HG02623 (cell line): Measurements from ENCODE around the gene DSTN.

Experiments
- ATAC-seq: cut with Tn5 transposase; IDR thresholded peaks from one replicate; pipeline ENCODE4 v1.9.1; 2021; ENCODE audit warnings: moderate library complexity; ENCODE audit not compliant: unreplicated experiment

DSTN gene

GRCh38 chr20:17636523-17637412 is 66.9 kb downstream of the DSTN start:
- no peak for ATAC-seq

DNA sequence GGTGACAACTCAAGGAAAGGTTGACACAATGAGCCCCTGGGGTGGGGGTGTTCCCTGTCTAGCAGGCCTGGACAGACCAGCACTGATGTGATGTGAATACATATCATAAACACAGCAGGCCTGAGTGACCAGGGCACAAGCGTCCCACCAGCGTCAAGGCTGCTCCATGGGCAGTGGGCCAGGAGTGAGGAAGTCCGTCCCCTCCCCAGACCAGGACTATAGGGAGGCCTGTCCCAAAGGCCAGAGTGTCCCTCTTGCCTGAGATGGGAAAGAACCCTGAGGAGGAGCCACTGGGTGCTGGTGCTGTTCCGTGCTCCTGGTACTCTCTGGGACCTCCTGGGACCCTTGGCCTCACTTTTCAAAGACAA is 67.5 kb downstream of the DSTN start:
- no peak for ATAC-seq

GRCh38 chr20:17637985-17638640 is 68.2 kb downstream of the DSTN start:
- no peak for ATAC-seq

DNA sequence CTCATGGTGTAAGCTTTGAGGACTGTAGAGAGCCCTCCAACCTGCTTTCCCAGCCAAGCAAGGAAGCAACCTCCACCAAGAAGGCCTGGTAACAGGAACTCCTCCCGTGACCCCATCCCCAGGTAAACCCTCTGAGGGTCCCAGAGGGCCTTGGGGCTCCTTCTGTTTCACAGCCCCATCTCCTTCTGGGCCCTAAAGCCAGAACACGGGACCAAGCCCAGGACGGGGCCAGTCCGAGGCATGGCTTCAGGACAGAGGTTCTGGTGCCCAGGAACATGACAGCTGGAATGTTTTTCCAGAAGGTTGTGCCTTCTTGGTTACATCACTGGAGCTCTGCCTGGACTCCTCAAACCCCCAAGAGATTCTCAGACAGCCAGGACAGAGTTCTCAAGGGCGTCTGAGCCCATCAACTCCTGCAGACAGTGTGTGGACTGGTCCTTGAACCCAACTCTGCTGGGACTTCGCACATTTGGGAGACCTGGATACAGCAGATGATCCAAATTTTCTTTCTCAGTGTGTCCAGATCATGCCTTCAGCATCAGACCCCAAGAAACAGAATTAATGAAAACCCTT is 69.0 kb downstream of the DSTN start:
- no peak for ATAC-seq

- no peak for ATAC-seq
Measured at GRCh38 chr20:17640146-17640874, 70.4 kb downstream of the DSTN start.

DNA sequence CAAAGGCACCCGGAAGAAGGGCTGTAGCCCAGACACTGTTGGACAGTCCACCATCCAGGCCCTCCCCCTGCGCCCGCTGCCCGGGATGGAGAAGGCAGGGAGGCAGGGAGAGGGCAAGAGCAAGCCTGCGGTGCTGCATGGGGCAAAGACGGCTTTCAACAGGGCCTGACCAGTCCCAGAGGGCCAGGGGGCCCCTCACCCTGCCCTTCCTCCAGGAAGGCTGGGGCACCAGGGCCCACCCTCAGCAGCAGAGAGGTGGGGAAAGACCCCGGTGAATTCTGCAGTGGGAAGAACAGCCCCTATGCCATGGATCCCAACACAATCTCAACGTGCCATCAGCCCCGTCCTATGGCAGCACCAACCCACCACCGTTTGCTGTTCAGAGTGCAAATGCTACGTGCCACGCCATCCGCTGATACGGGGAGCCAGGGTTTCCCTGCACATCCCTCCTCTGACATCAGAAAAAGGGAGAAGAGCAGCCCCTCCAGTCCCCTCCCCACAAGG is 71.1 kb downstream of the DSTN start:
- ATAC-seq = no peak

DNA sequence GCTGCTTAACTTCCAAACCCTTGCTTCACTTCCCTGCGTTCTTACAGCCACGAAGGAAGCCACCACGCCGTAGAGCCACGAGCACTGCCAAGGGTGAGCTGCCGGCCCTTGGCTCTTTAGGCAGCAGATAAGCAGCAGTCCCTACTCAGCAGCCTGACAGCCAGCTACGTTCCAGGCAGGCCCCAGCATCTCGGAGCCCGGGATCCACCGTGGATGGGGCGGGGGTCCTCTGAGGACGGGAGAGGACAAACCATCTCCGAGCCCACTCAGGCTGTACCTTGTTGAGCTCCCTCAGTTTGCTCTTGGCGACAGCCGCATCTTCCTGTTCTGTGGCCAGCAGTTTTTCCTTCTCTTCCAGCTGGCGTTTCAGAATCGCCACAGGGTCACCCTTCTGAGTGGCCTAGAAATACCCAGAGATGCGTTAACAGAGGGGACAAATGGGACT is 71.7 kb downstream of the DSTN start:
- ATAC-seq = no peak

DNA sequence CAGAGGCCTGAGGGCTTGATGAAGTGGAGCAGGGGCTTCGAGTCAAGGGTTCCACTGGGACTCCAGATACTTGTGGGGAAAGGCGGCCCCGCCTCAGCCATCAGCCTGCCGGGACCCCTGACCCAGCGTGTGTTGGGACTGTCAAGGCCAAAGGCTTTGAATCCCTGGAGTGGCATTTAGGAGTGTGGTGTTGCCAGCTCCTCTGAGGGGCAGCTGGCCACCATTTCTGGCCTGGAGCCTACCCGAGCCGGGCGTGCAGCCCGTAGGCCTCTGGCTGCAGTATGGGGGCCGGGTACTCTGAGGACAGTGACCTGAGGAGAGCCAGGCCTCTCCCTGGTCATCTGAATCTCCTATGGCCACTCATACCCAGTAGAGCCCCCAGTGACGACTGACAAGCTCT is 72.1 kb downstream of the DSTN start:
- ATAC-seq = no peak

- ATAC-seq = no peak
Measured at GRCh38 chr20:17642404-17643269, 72.8 kb downstream of the DSTN start.

DNA sequence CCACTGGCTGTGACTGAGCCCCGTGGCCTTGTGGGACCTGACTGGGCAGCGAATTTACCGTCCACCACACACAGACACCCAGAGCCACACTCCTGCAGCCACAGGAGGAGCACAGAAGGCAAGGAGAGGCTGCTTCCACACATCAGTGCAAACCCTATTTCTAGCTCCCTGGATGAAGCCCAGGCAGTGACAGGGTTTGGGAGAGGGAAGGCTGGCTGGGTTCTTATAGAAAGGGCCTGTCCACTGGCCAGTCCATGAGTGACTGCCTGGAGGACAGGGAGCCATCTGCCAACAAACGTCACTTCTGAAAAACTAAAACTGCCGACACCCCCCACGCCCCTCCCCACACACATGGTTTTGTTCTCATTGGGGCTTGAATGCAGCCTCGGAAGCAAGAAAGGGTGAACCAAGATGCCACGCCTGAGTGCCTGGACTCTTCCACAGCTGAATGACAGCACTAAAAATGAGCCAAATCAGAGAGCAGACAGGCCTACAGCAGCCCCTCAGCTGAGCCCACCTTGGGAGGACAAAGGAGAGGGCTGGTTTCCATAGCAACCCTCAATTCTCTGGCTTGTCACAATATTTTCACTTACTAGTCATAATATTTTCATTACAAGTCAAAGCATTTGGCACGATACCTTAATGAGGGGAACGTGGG is 73.8 kb downstream of the DSTN start:
- ATAC-seq = no peak

DNA sequence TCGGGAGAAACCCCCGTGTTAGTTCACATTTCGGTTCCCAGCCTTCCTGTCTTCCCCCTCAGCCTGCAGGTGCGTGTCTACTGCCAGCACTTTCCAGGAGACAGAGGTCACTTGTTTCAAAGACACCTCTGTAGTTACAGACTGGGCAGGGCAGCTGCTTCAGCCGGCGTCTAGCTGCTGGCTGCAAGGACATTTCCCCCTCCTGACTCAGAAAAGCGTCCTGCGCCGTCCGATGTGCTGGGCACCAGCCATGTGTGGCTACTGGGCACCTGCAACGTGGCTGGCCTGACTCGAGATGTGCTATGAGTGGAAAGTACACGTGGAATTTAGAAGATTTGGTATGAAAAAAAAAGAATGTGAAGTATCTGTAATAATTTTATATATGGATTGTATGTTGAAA is 74.6 kb downstream of the DSTN start:
- no peak for ATAC-seq

GRCh38 chr20:17645010-17645409 is 75.1 kb downstream of the DSTN start:
- ATAC-seq = no peak

DNA sequence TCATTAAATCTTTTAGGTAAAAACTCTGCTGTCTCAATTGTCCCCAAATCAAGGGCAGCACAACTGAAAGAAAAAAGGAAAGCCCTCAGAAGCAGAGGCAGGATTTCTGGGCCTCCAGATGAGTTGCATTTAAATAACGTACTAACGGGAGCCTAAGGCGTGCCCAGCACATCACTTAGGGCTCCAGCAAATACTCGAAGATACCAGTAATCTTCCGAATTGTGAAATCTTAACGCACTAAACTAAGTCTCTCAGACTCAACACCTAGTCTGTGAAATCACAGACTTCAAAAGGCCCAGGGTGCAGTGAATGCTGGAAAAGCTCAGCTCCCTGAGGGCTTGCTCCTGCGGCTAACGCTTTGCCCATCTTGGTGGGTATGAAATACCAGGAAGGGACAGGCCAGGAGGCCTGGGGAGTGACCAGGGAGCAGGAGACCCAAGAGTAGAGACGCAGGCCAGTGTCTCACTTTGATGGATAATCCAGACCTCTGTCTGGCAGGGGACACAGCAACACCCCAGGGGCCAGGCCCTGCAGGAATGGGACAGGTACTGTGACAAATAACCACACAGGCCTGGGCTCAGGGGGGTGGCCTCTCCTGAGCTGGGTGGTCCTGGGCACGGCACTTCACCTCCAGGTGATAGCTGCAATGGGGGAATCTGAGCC is 75.8 kb downstream of the DSTN start:
- no peak for ATAC-seq

- no peak for ATAC-seq
Measured at GRCh38 chr20:17646209-17646960, 76.5 kb downstream of the DSTN start.

DNA sequence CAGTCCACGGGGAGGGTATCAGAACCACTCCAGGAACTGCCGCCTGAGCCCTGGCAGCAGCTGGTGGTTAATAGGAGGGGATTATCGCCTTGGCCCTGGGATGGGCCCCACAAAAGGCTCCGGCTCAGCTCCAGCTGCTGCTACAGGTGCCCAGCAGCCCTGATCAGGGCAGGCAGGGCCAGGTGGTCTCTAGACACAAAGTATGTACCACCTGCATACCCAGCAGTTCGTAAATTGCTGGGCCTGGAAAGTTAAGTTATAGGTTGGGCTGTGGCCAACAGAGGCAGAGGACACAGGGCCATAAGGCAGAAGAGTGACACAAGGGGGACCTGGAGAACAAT is 77.1 kb downstream of the DSTN start:
- no peak for ATAC-seq

DNA sequence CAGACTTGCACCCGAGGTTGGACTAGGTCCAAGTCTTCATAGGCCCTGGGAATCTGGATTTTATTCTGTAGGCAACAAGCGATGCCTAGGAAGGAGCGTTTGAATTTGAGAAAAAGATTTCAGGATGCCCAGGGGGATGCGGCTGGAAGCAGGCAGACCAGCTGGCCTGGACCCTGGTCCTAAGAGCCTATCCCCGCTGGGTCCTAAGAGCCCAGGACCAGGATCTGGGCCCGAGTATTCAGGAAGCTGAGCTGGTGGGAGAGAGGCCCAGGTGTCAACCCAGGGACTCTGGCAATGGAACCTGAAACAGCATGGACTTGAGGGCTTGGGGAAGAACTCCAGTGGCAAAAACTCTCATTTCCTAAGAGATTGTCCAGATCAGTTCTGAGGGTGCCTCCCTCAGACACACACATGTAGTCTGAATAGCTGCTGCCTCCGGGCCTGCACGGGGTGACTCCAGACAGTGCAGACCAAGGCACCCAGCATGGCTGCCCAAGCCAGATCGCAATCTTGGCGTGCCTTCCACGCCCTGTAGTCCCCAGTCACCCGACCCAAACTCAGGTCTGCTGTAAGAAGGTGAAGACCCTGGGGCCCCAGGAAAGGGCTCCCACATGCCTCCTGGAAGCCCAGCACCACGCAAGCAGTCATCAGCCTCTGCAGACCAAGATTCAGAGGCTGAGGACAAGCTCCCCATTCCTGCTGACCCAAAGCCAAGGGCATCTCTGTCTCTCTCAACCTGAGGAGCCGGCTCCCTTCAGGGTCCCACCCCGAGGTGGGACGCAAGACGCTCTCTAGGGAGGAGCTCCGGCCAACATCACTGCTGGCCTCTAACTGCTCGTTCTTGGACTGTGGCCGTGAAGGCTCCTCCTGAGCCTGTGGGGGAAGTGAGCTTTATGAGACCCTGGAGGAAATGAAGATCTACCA is 77.8 kb downstream of the DSTN start:
- ATAC-seq = no peak

GRCh38 chr20:17648315-17648646 is 78.4 kb downstream of the DSTN start:
- ATAC-seq = no peak
